ENCODE data around the gene CACNG4.

Gene CACNG4

DNA sequence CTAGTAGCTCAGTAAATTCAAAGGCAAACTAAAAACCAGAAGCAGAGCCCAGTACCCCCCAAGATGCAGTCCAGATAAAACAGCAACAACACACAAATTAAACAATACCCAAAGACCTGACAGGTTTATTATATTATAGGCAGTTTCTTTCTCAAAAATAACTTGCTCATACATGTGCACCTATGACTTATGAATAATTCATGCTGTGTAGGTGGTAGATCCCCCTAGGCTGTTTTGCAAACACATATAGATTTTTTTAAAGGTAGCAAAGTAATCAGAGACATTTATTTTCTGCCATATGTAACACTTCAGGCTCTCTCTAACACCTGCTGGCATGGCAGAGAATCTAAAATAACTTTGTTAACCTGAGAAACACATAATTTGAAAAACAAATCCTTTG is 107.1 kb downstream of the CACNG4 start:
- TF ChIP-seq, protein P1, sequence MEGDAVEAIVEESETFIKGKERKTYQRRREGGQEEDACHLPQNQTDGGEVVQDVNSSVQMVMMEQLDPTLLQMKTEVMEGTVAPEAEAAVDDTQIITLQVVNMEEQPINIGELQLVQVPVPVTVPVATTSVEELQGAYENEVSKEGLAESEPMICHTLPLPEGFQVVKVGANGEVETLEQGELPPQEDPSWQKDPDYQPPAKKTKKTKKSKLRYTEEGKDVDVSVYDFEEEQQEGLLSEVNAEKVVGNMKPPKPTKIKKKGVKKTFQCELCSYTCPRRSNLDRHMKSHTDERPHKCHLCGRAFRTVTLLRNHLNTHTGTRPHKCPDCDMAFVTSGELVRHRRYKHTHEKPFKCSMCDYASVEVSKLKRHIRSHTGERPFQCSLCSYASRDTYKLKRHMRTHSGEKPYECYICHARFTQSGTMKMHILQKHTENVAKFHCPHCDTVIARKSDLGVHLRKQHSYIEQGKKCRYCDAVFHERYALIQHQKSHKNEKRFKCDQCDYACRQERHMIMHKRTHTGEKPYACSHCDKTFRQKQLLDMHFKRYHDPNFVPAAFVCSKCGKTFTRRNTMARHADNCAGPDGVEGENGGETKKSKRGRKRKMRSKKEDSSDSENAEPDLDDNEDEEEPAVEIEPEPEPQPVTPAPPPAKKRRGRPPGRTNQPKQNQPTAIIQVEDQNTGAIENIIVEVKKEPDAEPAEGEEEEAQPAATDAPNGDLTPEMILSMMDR (IDR thresholded peaks at IDR 0.05; ENCODE audit: low read depth, low read length, poor library complexity, severe bottlenecking) = no peak
- H4K20me1 ChIP-seq (ENCODE audit: control insufficient read depth, insufficient read depth, low read depth, low read length) = no peaks in the 10 kb centered on the region

DNA sequence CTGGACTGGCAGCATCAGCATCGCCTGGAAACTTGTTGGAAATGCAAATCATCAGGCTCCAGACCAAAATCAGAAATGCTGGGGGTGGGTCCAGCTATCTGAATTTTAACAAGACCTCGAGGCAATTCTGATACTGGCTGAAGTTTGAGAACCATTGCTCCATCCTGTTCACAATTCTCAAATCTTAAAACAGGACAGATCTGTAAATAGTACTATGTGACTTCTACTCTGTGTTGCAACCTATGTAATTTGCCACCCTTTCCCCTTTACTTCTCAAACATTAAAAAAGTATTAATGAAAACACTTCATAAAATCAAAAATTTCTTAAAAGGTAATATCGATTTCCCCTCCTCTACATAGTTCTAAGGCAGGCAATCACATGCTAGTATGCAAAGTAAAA is 108.4 kb downstream of the CACNG4 start:
- H3K27me3 ChIP-seq (ENCODE audit: control insufficient read depth, low read length) = no peaks in the 10 kb centered on the region
- H3K9me2 ChIP-seq (replicated peaks; ENCODE audit: control insufficient read depth, low read length) = no peaks in the 10 kb centered on the region
- H3K4me3 ChIP-seq (ENCODE audit: low read length) = no peak overlapping the region
- TF ChIP-seq, protein P1 (IDR thresholded peaks at IDR 0.05; ENCODE audit: low read depth, low read length, poor library complexity, severe bottlenecking) = no peak
- TF ChIP-seq EZH2phosphoT487 (IDR thresholded peaks at IDR 0.05; ENCODE audit: borderline replicate concordance, low read length) = no peak
- H3K27ac ChIP-seq (ENCODE audit: low read depth, low read length) = no peak overlapping the region
- no peaks in the 10 kb centered on the region for H4K20me1 ChIP-seq (ENCODE audit: control insufficient read depth, insufficient read depth, low read depth, low read length)
- H3K79me2 ChIP-seq (ENCODE audit: control insufficient read depth, low read length) = no peaks in the 10 kb centered on the region
- H3K4me1 ChIP-seq (ENCODE audit: control insufficient read depth, low read length) = no peaks in the 10 kb centered on the region
- H3K4me2 ChIP-seq (ENCODE audit: low read length) = no peak overlapping the region
- H3K36me3 ChIP-seq (ENCODE audit: control insufficient read depth, low read length) = peaks cover 6% of the 10 kb centered on the region; the same call in 1 of the 2 replicates
- no peaks in the 10 kb centered on the region for H3F3A ChIP-seq (ENCODE audit: control insufficient read depth, insufficient read depth)
- H3K9me3 ChIP-seq (ENCODE audit: control insufficient read depth, insufficient read depth, low read length) = no peaks in the 10 kb centered on the region

More for the DNA sequence above, 107.1 kb downstream of the CACNG4 start:
- H3K79me2 ChIP-seq (ENCODE audit: control insufficient read depth, low read length) = no peaks in the 10 kb centered on the region
- H3K27ac ChIP-seq (ENCODE audit: low read depth, low read length) = no peak overlapping the region
- H3K27me3 ChIP-seq (ENCODE audit: control insufficient read depth, low read length) = no peaks in the 10 kb centered on the region
- H3K4me3 ChIP-seq (ENCODE audit: low read length) = no peak overlapping the region
- no peaks in the 10 kb centered on the region for H3K9me3 ChIP-seq (ENCODE audit: control insufficient read depth, insufficient read depth, low read length)
- H3K4me2 ChIP-seq (ENCODE audit: low read length) = no peak overlapping the region
- no peaks in the 10 kb centered on the region for H3K9me2 ChIP-seq (replicated peaks; ENCODE audit: control insufficient read depth, low read length)
- no peaks in the 10 kb centered on the region for H3F3A ChIP-seq (ENCODE audit: control insufficient read depth, insufficient read depth)
- H3K4me1 ChIP-seq (ENCODE audit: control insufficient read depth, low read length) = no peaks in the 10 kb centered on the region
- H3K36me3 ChIP-seq (ENCODE audit: control insufficient read depth, low read length) = peaks cover 5% of the 10 kb centered on the region; the same call in 1 of the 2 replicates

DNA sequence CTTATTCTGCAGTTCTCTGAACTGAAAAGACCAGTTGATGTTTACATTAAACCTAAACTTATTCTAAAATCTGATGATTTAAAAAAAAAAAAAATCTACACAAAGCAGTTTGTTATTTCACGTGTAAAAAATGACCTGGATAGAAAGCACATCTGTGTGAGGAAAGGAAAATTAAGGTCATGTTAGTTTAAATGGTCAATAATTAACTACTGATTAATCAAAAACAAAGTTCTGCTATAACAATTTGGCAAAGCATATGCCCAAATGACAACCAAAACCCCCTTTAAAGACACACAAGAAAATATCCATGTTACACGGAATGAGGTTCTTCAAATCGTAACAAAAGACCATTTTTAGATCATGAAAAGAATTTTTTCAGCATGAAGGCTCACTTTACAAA is 110.3 kb downstream of the CACNG4 start:
- Histone ChIP-seq H3K9me3 (ENCODE audit: control insufficient read depth, insufficient read depth, low read length) (no peaks in the 10 kb centered on the region), H3K4me1 (ENCODE audit: control insufficient read depth, low read length) (no peaks in the 10 kb centered on the region)
- no peak for TF ChIP-seq EZH2phosphoT487 (IDR thresholded peaks at IDR 0.05; ENCODE audit: borderline replicate concordance, low read length)
- TF ChIP-seq, protein P1 (IDR thresholded peaks at IDR 0.05; ENCODE audit: low read depth, low read length, poor library complexity, severe bottlenecking) = no peak

DNA sequence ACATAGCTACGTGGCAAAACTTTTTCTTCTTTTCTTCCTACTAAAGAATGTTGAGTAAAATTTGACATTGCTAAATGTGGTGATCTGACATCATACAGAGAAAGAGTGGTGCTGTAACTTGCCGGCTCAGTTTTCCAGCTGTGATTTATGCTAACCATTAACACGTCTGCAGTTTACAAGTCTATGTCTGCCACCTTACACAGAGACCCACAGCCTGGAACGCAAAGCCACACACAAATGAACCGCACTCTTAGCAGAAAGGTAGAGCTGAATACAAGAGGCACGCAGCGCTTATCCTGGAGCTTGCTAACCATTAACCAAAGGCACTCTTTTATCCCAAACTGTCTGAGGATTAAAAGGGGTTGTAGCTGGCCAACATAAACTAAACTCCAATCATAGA is 111.8 kb downstream of the CACNG4 start:
- Histone ChIP-seq H3K27me3 (ENCODE audit: control insufficient read depth, low read length) (no peaks in the 10 kb centered on the region), H3K27ac (ENCODE audit: low read depth, low read length) (no peak overlapping the region), H3K4me3 (ENCODE audit: low read length) (no peak overlapping the region), H4K20me1 (ENCODE audit: control insufficient read depth, insufficient read depth, low read depth, low read length) (no peaks in the 10 kb centered on the region), H3K9me3 (ENCODE audit: control insufficient read depth, insufficient read depth, low read length) (no peaks in the 10 kb centered on the region), H3K4me2 (ENCODE audit: low read length) (no peak overlapping the region), H3F3A (ENCODE audit: control insufficient read depth, insufficient read depth) (no peaks in the 10 kb centered on the region), H3K4me1 (ENCODE audit: control insufficient read depth, low read length) (peaks cover 8% of the 10 kb centered on the region), H3K79me2 (ENCODE audit: control insufficient read depth, low read length) (no peaks in the 10 kb centered on the region), H3K9me2 (replicated peaks; ENCODE audit: control insufficient read depth, low read length) (no peaks in the 10 kb centered on the region), H3K36me3 (ENCODE audit: control insufficient read depth, low read length) (peaks cover 20% of the 10 kb centered on the region)
- TF ChIP-seq, protein P1 (IDR thresholded peaks at IDR 0.05; ENCODE audit: low read depth, low read length, poor library complexity, severe bottlenecking) = no peak
- TF ChIP-seq EZH2phosphoT487 (IDR thresholded peaks at IDR 0.05; ENCODE audit: borderline replicate concordance, low read length) = no peak

More for the DNA sequence above, 110.3 kb downstream of the CACNG4 start:
- H3K79me2 ChIP-seq (ENCODE audit: control insufficient read depth, low read length) = no peaks in the 10 kb centered on the region
- H3K9me2 ChIP-seq (replicated peaks; ENCODE audit: control insufficient read depth, low read length) = no peaks in the 10 kb centered on the region
- no peak overlapping the region for H3K27ac ChIP-seq (ENCODE audit: low read depth, low read length)
- no peaks in the 10 kb centered on the region for H4K20me1 ChIP-seq (ENCODE audit: control insufficient read depth, insufficient read depth, low read depth, low read length)
- H3K4me2 ChIP-seq (ENCODE audit: low read length) = no peak overlapping the region
- H3F3A ChIP-seq (ENCODE audit: control insufficient read depth, insufficient read depth) = no peaks in the 10 kb centered on the region
- H3K4me3 ChIP-seq (ENCODE audit: low read length) = no peak overlapping the region
- peaks cover 16% of the 10 kb centered on the region; the same call in 1 of the 2 replicates for H3K36me3 ChIP-seq (ENCODE audit: control insufficient read depth, low read length)
- no peaks in the 10 kb centered on the region for H3K27me3 ChIP-seq (ENCODE audit: control insufficient read depth, low read length)
